Stimulated activated CD4-positive, alpha-beta T cell treated with anti-CD3 and anti-CD28 coated beads, Interleukin-1b, Interleukin-23, amount 100 ng/mL, for 24 hours (primary cell): ENCODE measurements around the gene TMTC2.

Experiments used
- DNase-seq, 4 experiments: peaks; one replicate each; pipeline ENCODE4 v3.0.0-alpha.2; 2020; ENCODE audit warnings: low read depth in 4 of 4, low spot score in 1 of 4

Gene TMTC2

GRCh38 chr12:82876075-82876474, 189.4 kb downstream of the TMTC2 start:
- no peak for DNase-seq

- DNase-seq = no peak
These were observed 191.3 kb downstream of the TMTC2 start for GRCh38 chr12:82877963-82878362.

- DNase-seq = no peak
These were observed 193.8 kb downstream of the TMTC2 start for GRCh38 chr12:82880442-82880901.

- DNase-seq = no peak
These were observed 197.0 kb downstream of the TMTC2 start for GRCh38 chr12:82883394-82884355.

- DNase-seq = no peak
These were observed 200.1 kb downstream of the TMTC2 start for GRCh38 chr12:82886671-82887340.

GRCh38 chr12:82893896-82894295, 207.2 kb downstream of the TMTC2 start:
- DNase-seq = no peak

- no peak for DNase-seq
These were observed 209.6 kb downstream of the TMTC2 start for GRCh38 chr12:82896277-82896676.

GRCh38 chr12:82896979-82897378, 210.3 kb downstream of the TMTC2 start:
- no peak for DNase-seq

- no peak for DNase-seq
These were observed 211.7 kb downstream of the TMTC2 start for GRCh38 chr12:82898441-82898840.

GRCh38 chr12:82904219-82904790, 217.6 kb downstream of the TMTC2 start:
- no peak for DNase-seq

GRCh38 chr12:82910246-82910893, 223.7 kb downstream of the TMTC2 start:
- no peak for DNase-seq

GRCh38 chr12:82912406-82912805, 225.7 kb downstream of the TMTC2 start:
- no peak for DNase-seq

- DNase-seq = no peak
These were observed 232.8 kb downstream of the TMTC2 start for GRCh38 chr12:82919388-82920054.

- DNase-seq = no peak
These were observed 237.2 kb downstream of the TMTC2 start for GRCh38 chr12:82923935-82924334.

GRCh38 chr12:82926630-82927029, 239.9 kb downstream of the TMTC2 start:
- no peak for DNase-seq

- no peak for DNase-seq
These were observed 243.6 kb downstream of the TMTC2 start for GRCh38 chr12:82930301-82930700.

GRCh38 chr12:82931349-82932116, 244.8 kb downstream of the TMTC2 start:
- DNase-seq = no peak

- no peak for DNase-seq
These were observed 250.4 kb downstream of the TMTC2 start for GRCh38 chr12:82937151-82937550.

- no peak for DNase-seq
These were observed 255.8 kb downstream of the TMTC2 start for GRCh38 chr12:82942521-82942920.

GRCh38 chr12:82942991-82943401, 256.3 kb downstream of the TMTC2 start:
- no peak for DNase-seq
